HepG2 (cell line): ENCODE measurements around the gene TSPAN17. TPM values are rescaled to one million over a fixed set of nuclear protein-coding genes. Genes with fewer than 3 reads are reported as not detected.

Source experiments
- ATF6 ChIP-seq: sonication (generic); formaldehyde crosslinking; conservative IDR thresholded peaks from 2 replicates; pipeline ENCODE4 v1.4.0; 2020; ENCODE audit warnings: missing genetic modification reagents
- DPF2 ChIP-seq: sonication (generic); formaldehyde crosslinking; IDR thresholded peaks from 2 replicates; pipeline ENCODE4 v1.4.0; 2020; ENCODE audit warnings: mild to moderate bottlenecking, low read depth, missing genetic modification reagents, borderline replicate concordance
- FOSL2 ChIP-seq: sonication (generic); formaldehyde crosslinking; IDR thresholded peaks from 2 replicates; pipeline ENCODE4 v1.4.0; 2020; ENCODE audit warnings: missing genetic modification reagents
- GTF2F1 ChIP-seq: fragments of 150-350 bp; IDR thresholded peaks from 2 replicates; pipeline ENCODE4 v1.6.1; 2014; ENCODE audit warnings: low read length
- NFATC3 ChIP-seq: sonication (generic); formaldehyde crosslinking; IDR thresholded peaks from 2 replicates; pipeline ENCODE4 v1.5.1; 2020; ENCODE audit warnings: mild to moderate bottlenecking, missing genetic modification reagents
- REPIN1 ChIP-seq: sonication (generic); formaldehyde crosslinking; IDR thresholded peaks from 2 replicates; pipeline ENCODE4 v1.8.0; 2022; ENCODE audit warnings: missing genetic modification reagents, low read depth, mild to moderate bottlenecking, borderline replicate concordance
- SMAD3 ChIP-seq: sonication (generic); formaldehyde crosslinking; IDR thresholded peaks from 2 replicates; pipeline ENCODE4 v1.4.0; 2020; ENCODE audit warnings: missing genetic modification reagents
- ZBTB20 ChIP-seq: sonication (generic); formaldehyde crosslinking; IDR thresholded peaks from 2 replicates; pipeline ENCODE4 v1.8.1; 2023; ENCODE audit warnings: missing genetic modification reagents, low read depth, mild to moderate bottlenecking, borderline replicate concordance
- ZNF407 ChIP-seq: sonication (generic); formaldehyde crosslinking; IDR thresholded peaks from one replicate; pipeline ENCODE4 v1.5.1; 2020; ENCODE audit warnings: mild to moderate bottlenecking, missing genetic modification reagents; ENCODE audit errors: not compliant biosample characterization
- ZNF7 ChIP-seq: IDR thresholded peaks from 2 replicates; pipeline ENCODE4 v1.6.1; 2016; ENCODE audit warnings: missing biosample characterization, missing genetic modification reagents
- ZNF724P ChIP-seq: sonication (generic); formaldehyde crosslinking; IDR thresholded peaks from 2 replicates; pipeline ENCODE4 v1.8.0; 2022; ENCODE audit warnings: missing genetic modification reagents, borderline replicate concordance
- ZNF792 ChIP-seq: IDR thresholded peaks from 2 replicates; pipeline ENCODE4 v1.6.1; 2016
- polyA plus RNA-seq, 8 experiments: library from polyadenylated mRNA; depleted of rRNA in 3 of 8; stranded (reverse) in 7 of 8; unstranded in 1 of 8; fragments of >200 nt; fragmentation: Illumina TruSeq in 4 of 8; extraction: Trizol in 4 of 8; gene quantifications; 2 replicates each; pipeline versions ENCODE4 v1.2.1 to v1.2.3, GENCODE V29; 2011 to 2016; ENCODE audit warnings: low read depth in 4 of 8, missing spikeins in 1 of 8, mixed read lengths in 1 of 8; ENCODE audit not compliant: insufficient read depth in 1 of 8
- total RNA-seq, 5 experiments: library from RNA; depleted of rRNA; stranded (reverse); fragments of >200 nt; fragmentation: Illumina TruSeq; extraction: Trizol; gene quantifications; 2 replicates each; pipeline ENCODE4 v1.2.3, GENCODE V29; 2016; ENCODE audit warnings: low read depth in 1 of 5
- TF ChIP-seq, protein P1 (sequence below): sonication (generic); formaldehyde crosslinking; IDR thresholded peaks from 2 replicates; pipeline ENCODE4 v1.4.0; 2020; ENCODE audit warnings: missing genetic modification reagents
- TF ChIP-seq, protein P2 (sequence below): sonication (generic); formaldehyde crosslinking; conservative IDR thresholded peaks from 2 replicates; pipeline ENCODE4 v1.4.0; 2020; ENCODE audit warnings: mild to moderate bottlenecking, missing genetic modification reagents, moderate library complexity

TSPAN17 gene
- total and polyA plus RNA-seq, 2 of the 13 experiments (the other 11 are each of a cell fraction or from before 2014, with no cell fraction given) = 11.5 to 15.0 TPM

DNA sequence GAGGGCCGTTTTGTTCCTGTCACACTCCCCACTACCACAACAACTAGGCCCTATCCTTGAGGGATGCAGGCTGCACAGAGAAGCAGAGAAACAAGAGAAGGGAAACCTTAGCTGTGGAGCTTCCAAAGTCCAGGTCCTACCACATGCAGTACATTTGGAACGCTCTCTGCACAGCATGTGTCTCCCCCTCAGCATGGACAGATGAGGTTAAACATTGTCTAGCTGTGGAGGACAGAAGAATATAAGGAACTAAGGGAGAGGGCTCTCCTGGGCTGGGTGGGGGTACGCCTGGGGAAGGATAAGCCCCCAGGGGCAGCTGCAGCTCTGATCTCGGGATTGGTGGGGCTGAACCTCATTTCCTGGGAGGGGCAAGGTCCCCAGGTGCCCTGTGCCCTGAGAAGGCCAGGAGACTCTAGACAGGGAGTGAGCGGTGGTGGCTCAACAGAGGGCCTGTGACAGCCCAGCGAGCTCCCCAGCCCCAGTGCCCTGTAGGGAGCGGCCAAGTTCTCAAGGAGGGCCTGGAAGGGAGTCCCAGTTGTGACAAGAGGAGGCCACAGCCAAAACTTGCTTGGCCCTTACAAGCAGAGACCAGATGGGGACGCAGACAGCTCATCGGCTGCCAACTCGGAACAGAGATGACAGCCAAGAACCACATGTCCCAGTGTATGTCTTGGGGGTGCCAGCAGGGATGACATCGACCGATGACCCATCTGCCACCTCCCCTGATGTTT, 30.1 kb downstream of the TSPAN17 start (continued):
- TF ChIP-seq ATF6 (no peak), ZBTB20 (CRISPR knock-in tag) (no peak), NFATC3 (CRISPR knock-in tag) (no peak), FOSL2 (CRISPR knock-in tag) (no peak), ZNF792 (CRISPR knock-in tag) (no peak), ZNF724P (no peak), GTF2F1 (no peak), SMAD3 (CRISPR knock-in tag) (no peak), REPIN1 (CRISPR knock-in tag) (no peak), ZNF407 (CRISPR knock-in tag) (no peak), ZNF7 (CRISPR knock-in tag) (no peak), DPF2 (CRISPR knock-in tag) (no peak)
- TF ChIP-seq, protein P1, sequence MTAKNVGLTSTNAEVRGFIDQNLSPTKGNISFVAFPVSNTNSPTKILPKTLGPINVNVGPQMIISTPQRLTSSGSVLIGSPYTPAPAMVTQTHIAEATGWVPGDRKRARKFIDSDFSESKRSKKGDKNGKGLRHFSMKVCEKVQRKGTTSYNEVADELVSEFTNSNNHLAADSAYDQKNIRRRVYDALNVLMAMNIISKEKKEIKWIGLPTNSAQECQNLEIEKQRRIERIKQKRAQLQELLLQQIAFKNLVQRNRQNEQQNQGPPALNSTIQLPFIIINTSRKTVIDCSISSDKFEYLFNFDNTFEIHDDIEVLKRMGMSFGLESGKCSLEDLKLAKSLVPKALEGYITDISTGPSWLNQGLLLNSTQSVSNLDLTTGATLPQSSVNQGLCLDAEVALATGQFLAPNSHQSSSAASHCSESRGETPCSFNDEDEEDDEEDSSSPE = peak; percentile 39; the same call in 1 of the 2 replicates
- TF ChIP-seq, protein P2, sequence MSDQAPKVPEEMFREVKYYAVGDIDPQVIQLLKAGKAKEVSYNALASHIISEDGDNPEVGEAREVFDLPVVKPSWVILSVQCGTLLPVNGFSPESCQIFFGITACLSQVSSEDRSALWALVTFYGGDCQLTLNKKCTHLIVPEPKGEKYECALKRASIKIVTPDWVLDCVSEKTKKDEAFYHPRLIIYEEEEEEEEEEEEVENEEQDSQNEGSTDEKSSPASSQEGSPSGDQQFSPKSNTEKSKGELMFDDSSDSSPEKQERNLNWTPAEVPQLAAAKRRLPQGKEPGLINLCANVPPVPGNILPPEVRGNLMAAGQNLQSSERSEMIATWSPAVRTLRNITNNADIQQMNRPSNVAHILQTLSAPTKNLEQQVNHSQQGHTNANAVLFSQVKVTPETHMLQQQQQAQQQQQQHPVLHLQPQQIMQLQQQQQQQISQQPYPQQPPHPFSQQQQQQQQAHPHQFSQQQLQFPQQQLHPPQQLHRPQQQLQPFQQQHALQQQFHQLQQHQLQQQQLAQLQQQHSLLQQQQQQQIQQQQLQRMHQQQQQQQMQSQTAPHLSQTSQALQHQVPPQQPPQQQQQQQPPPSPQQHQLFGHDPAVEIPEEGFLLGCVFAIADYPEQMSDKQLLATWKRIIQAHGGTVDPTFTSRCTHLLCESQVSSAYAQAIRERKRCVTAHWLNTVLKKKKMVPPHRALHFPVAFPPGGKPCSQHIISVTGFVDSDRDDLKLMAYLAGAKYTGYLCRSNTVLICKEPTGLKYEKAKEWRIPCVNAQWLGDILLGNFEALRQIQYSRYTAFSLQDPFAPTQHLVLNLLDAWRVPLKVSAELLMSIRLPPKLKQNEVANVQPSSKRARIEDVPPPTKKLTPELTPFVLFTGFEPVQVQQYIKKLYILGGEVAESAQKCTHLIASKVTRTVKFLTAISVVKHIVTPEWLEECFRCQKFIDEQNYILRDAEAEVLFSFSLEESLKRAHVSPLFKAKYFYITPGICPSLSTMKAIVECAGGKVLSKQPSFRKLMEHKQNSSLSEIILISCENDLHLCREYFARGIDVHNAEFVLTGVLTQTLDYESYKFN (CRISPR knock-in tag) = peak; percentile 59
